Activated CD4-positive, alpha-beta T cell treated with anti-CD3 and anti-CD28 coated beads, Interleukin-2, amount 10 ng/mL, durations not matched to agents 24 days and 14 days (primary cell): Measurements from ENCODE around the gene MYH10. TPM values are rescaled to one million over a fixed set of nuclear protein-coding genes. Genes with fewer than 3 reads are reported as not detected.

Experiments used
- DNase-seq: peaks from one replicate; pipeline ENCODE4 v3.0.0; 2022
- H3K27ac Mint-ChIP-seq: one replicate; pipeline ENCODE4 v1.8.0; 2022; ENCODE audit warnings: mild to moderate bottlenecking, mixed read lengths
- H3K27me3 Mint-ChIP-seq: one replicate; pipeline ENCODE4 v1.8.0; 2022; ENCODE audit warnings: mixed read lengths
- H3K36me3 Mint-ChIP-seq: one replicate; pipeline ENCODE4 v1.8.0; 2022; ENCODE audit warnings: low read depth, mild to moderate bottlenecking, mixed read lengths
- H3K4me1 Mint-ChIP-seq: one replicate; pipeline ENCODE4 v1.8.0; 2021; ENCODE audit warnings: mixed read lengths
- H3K4me3 Mint-ChIP-seq: one replicate; pipeline ENCODE4 v1.8.0; 2022; ENCODE audit warnings: mild to moderate bottlenecking, moderate library complexity, mixed read lengths
- H3K9me3 Mint-ChIP-seq: one replicate; pipeline ENCODE4 v1.8.0; 2021; ENCODE audit warnings: mixed read lengths
- intact Hi-C: fragments of 100-400 bp; cut with micrococcal nuclease; formaldehyde crosslinking; loops from one replicate; pipeline ENCODE4 v1.15.1; 2023
- total RNA-seq: library from RNA; stranded (reverse); gene quantifications from 2 replicates; pipeline ENCODE4 v1.2.3, GENCODE V29; 2022

Gene MYH10
- total RNA-seq, 1 donor from 2014 or later, result 19.4 TPM

GRCh38 chr17:8631554-8631877 is 991 bp upstream of the MYH10 start:
- Mint-ChIP-seq H3K27ac (no peak overlapping the region), H3K27me3 (peaks cover 61% of the 10 kb centered on the region), H3K4me1 (peaks cover 16% of the 10 kb centered on the region), H3K9me3 (no peaks in the 10 kb centered on the region), H3K36me3 (no peaks in the 10 kb centered on the region), H3K4me3 (peak overlapping the region; percentile 93)
- DNase-seq, result no peak
- intact Hi-C loops, result loop anchor here (5.0 kb wide), 1 partner anchor 194 kb away; the partner anchor contains the start of gene NDEL1

- H3K4me3 Mint-ChIP-seq, result peak overlapping the region; percentile 93
- intact Hi-C loops, result loop anchor here (5.0 kb wide), 1 partner anchor 194 kb away; the partner anchor contains the start of gene NDEL1
- peaks cover 16% of the 10 kb centered on the region for H3K4me1 Mint-ChIP-seq
- no peaks in the 10 kb centered on the region for H3K9me3 Mint-ChIP-seq
- H3K27ac Mint-ChIP-seq, result peak overlapping the region; percentile 78
- no peaks in the 10 kb centered on the region for H3K36me3 Mint-ChIP-seq
- peak; percentile 97 for DNase-seq
- H3K27me3 Mint-ChIP-seq, result peaks cover 59% of the 10 kb centered on the region
Observed at GRCh38 chr17:8630802-8631553, 453 bp upstream of the MYH10 start.

GRCh38 chr17:8629371-8630226 is 926 bp downstream of the MYH10 start:
- no peaks in the 10 kb centered on the region for H3K36me3 Mint-ChIP-seq
- peak overlapping the region; percentile 89 for H3K27ac Mint-ChIP-seq
- peaks cover 16% of the 10 kb centered on the region for H3K4me1 Mint-ChIP-seq
- H3K9me3 Mint-ChIP-seq, result no peaks in the 10 kb centered on the region
- peaks cover 55% of the 10 kb centered on the region for H3K27me3 Mint-ChIP-seq
- H3K4me3 Mint-ChIP-seq, result peak overlapping the region; percentile 93
- intact Hi-C loops, result loop anchor here (5.0 kb wide), 1 partner anchor 192 kb away; the partner anchor contains the start of gene NDEL1
- DNase-seq, result peak; percentile 74

- H3K9me3 Mint-ChIP-seq, result no peaks in the 10 kb centered on the region
- H3K36me3 Mint-ChIP-seq, result no peaks in the 10 kb centered on the region
- H3K27me3 Mint-ChIP-seq, result peaks cover 58% of the 10 kb centered on the region
- peaks cover 16% of the 10 kb centered on the region for H3K4me1 Mint-ChIP-seq
- no peak for DNase-seq
- no peak overlapping the region for H3K27ac Mint-ChIP-seq
- H3K4me3 Mint-ChIP-seq, result peak overlapping the region; percentile 77
- intact Hi-C loops, result no loop called here
Observed at GRCh38 chr17:8628609-8629169, 1.8 kb downstream of the MYH10 start.

GRCh38 chr17:8628172-8628571 is 2.4 kb downstream of the MYH10 start:
- H3K9me3 Mint-ChIP-seq, result no peaks in the 10 kb centered on the region
- no peaks in the 10 kb centered on the region for H3K36me3 Mint-ChIP-seq
- intact Hi-C loops, result no loop called here
- H3K27me3 Mint-ChIP-seq, result peaks cover 54% of the 10 kb centered on the region
- H3K4me3 Mint-ChIP-seq, result no peak overlapping the region
- no peak for DNase-seq
- H3K4me1 Mint-ChIP-seq, result peaks cover 16% of the 10 kb centered on the region
- H3K27ac Mint-ChIP-seq, result no peak overlapping the region

GRCh38 chr17:8623591-8623990 is 6.9 kb downstream of the MYH10 start:
- peaks cover 24% of the 10 kb centered on the region for H3K4me1 Mint-ChIP-seq
- peaks cover 5% of the 10 kb centered on the region for H3K36me3 Mint-ChIP-seq
- H3K4me3 Mint-ChIP-seq, result no peak overlapping the region
- no peak for DNase-seq
- intact Hi-C loops, result no loop called here
- no peak overlapping the region for H3K27ac Mint-ChIP-seq
- H3K9me3 Mint-ChIP-seq, result no peaks in the 10 kb centered on the region
- H3K27me3 Mint-ChIP-seq, result peaks cover 23% of the 10 kb centered on the region

- Mint-ChIP-seq H3K4me1 (peaks cover 18% of the 10 kb centered on the region), H3K27ac (no peak overlapping the region), H3K27me3 (peaks cover 11% of the 10 kb centered on the region), H3K4me3 (peak overlapping the region; percentile 9), H3K9me3 (no peaks in the 10 kb centered on the region), H3K36me3 (peaks cover 5% of the 10 kb centered on the region)
- no peak for DNase-seq
- intact Hi-C loops, result no loop called here
Observed at GRCh38 chr17:8622191-8622590, 8.3 kb downstream of the MYH10 start.

- DNase-seq, result no peak
- intact Hi-C loops, result no loop called here
- H3K4me3 Mint-ChIP-seq, result peak overlapping the region; percentile 14
Observed at GRCh38 chr17:8621585-8621984, 8.9 kb downstream of the MYH10 start.

GRCh38 chr17:8619294-8619693 is 11.2 kb downstream of the MYH10 start:
- intact Hi-C loops, result no loop called here
- Mint-ChIP-seq H3K27me3 (peaks cover 9% of the 10 kb centered on the region), H3K4me1 (peaks cover 18% of the 10 kb centered on the region), H3K27ac (no peak overlapping the region), H3K9me3 (no peaks in the 10 kb centered on the region), H3K36me3 (peaks cover 5% of the 10 kb centered on the region), H3K4me3 (no peak overlapping the region)
- no peak for DNase-seq

More at GRCh38 chr17:8621585-8621984, 8.9 kb downstream of the MYH10 start:
- H3K4me1 Mint-ChIP-seq, result peaks cover 18% of the 10 kb centered on the region
- H3K27ac Mint-ChIP-seq, result no peak overlapping the region
- H3K36me3 Mint-ChIP-seq, result peaks cover 5% of the 10 kb centered on the region
- no peaks in the 10 kb centered on the region for H3K9me3 Mint-ChIP-seq
- H3K27me3 Mint-ChIP-seq, result peaks cover 11% of the 10 kb centered on the region

GRCh38 chr17:8618825-8619224 is 11.7 kb downstream of the MYH10 start:
- no peak for DNase-seq
- no peak overlapping the region for H3K27ac Mint-ChIP-seq
- no peaks in the 10 kb centered on the region for H3K9me3 Mint-ChIP-seq
- intact Hi-C loops, result no loop called here
- peaks cover 18% of the 10 kb centered on the region for H3K4me1 Mint-ChIP-seq
- no peak overlapping the region for H3K4me3 Mint-ChIP-seq
- peaks cover 5% of the 10 kb centered on the region for H3K36me3 Mint-ChIP-seq
- H3K27me3 Mint-ChIP-seq, result peaks cover 8% of the 10 kb centered on the region

- Mint-ChIP-seq H3K27me3 (peaks cover 2% of the 10 kb centered on the region), H3K9me3 (no peaks in the 10 kb centered on the region), H3K36me3 (no peaks in the 10 kb centered on the region), H3K4me1 (peaks cover 2% of the 10 kb centered on the region), H3K4me3 (no peak overlapping the region), H3K27ac (no peak overlapping the region)
- no peak for DNase-seq
- intact Hi-C loops, result no loop called here
Observed at GRCh38 chr17:8614988-8615387, 15.5 kb downstream of the MYH10 start.

- Mint-ChIP-seq H3K27me3 (peaks cover 6% of the 10 kb centered on the region), H3K4me1 (peaks cover 2% of the 10 kb centered on the region), H3K36me3 (no peaks in the 10 kb centered on the region), H3K9me3 (no peaks in the 10 kb centered on the region), H3K4me3 (no peak overlapping the region), H3K27ac (no peak overlapping the region)
- intact Hi-C loops, result no loop called here
- DNase-seq, result no peak
Observed at GRCh38 chr17:8611619-8612298, 18.8 kb downstream of the MYH10 start.

GRCh38 chr17:8611137-8611536 is 19.4 kb downstream of the MYH10 start:
- intact Hi-C loops, result no loop called here
- peaks cover 2% of the 10 kb centered on the region for H3K4me1 Mint-ChIP-seq
- DNase-seq, result no peak
- no peaks in the 10 kb centered on the region for H3K9me3 Mint-ChIP-seq
- peaks cover 4% of the 10 kb centered on the region for H3K27me3 Mint-ChIP-seq
- no peaks in the 10 kb centered on the region for H3K36me3 Mint-ChIP-seq
- H3K4me3 Mint-ChIP-seq, result no peak overlapping the region
- H3K27ac Mint-ChIP-seq, result no peak overlapping the region
